Hepatocyte (in vitro differentiated cells): ENCODE results near the gene BEND5. TPM values are rescaled to one million over a fixed set of nuclear protein-coding genes. Genes with fewer than 3 reads are reported as not detected.

Experiments
- DNase-seq: peaks from one replicate; pipeline ENCODE4 v3.0.0-alpha.2; 2016; ENCODE audit warnings: low spot score
- H2AFZ ChIP-seq: fragments of 200-600 bp; sonication (generic); 2 replicates; pipeline ENCODE4 v1.6.0; 2016; ENCODE audit warnings: antibody characterized with exemption, mild to moderate bottlenecking
- H3K27ac ChIP-seq: fragments of 200-600 bp; sonication (generic); 2 replicates; pipeline ENCODE4 v1.5.1; 2016; ENCODE audit warnings: mild to moderate bottlenecking
- H3K27me3 ChIP-seq: fragments of 200-600 bp; sonication (generic); 2 replicates; pipeline ENCODE4 v1.6.1; 2016
- H3K36me3 ChIP-seq: fragments of 200-600 bp; sonication (generic); replicated peaks from 2 replicates; pipeline ENCODE4 v1.5.1; 2016; ENCODE audit warnings: low read depth; ENCODE audit not compliant: insufficient read depth
- H3K4me1 ChIP-seq: fragments of 200-600 bp; sonication (generic); 2 replicates; pipeline ENCODE4 v1.5.1; 2016; ENCODE audit warnings: mild to moderate bottlenecking, moderate library complexity; ENCODE audit not compliant: insufficient read depth
- H3K4me2 ChIP-seq: fragments of 200-600 bp; sonication (generic); 2 replicates; pipeline ENCODE4 v1.6.0; 2016
- H3K4me3 ChIP-seq: fragments of 200-600 bp; sonication (generic); 2 replicates; pipeline ENCODE4 v1.5.1; 2016; ENCODE audit warnings: mild to moderate bottlenecking
- H3K79me2 ChIP-seq: fragments of 200-600 bp; sonication (generic); 2 replicates; pipeline ENCODE4 v1.6.0; 2017; ENCODE audit warnings: mild to moderate bottlenecking
- H3K9me2 ChIP-seq: fragments of 200-600 bp; sonication (generic); replicated peaks from 2 replicates; pipeline ENCODE4 v1.6.0; 2017; ENCODE audit warnings: mild to moderate bottlenecking; ENCODE audit not compliant: insufficient read depth
- H3K9me3 ChIP-seq: fragments of 200-600 bp; sonication (generic); 2 replicates; pipeline ENCODE4 v1.5.1; 2016; ENCODE audit warnings: low read depth, mild to moderate bottlenecking
- H4K20me1 ChIP-seq: fragments of 200-600 bp; sonication (generic); 2 replicates; pipeline ENCODE4 v1.6.0; 2016; ENCODE audit warnings: mild to moderate bottlenecking; ENCODE audit not compliant: insufficient read depth, poor library complexity, severe bottlenecking
- CTCF ChIP-seq: fragments of 200-600 bp; sonication (generic); IDR thresholded peaks from 2 replicates; pipeline ENCODE4 v1.5.1; 2016; ENCODE audit warnings: antibody characterized with exemption, mild to moderate bottlenecking; ENCODE audit not compliant: poor library complexity
- EZH2 ChIP-seq: fragments of 200-600 bp; sonication (generic); IDR thresholded peaks from 2 replicates; pipeline ENCODE4 v1.6.1; 2016; ENCODE audit warnings: antibody characterized with exemption, mild to moderate bottlenecking, borderline replicate concordance
- EZH2phosphoT487 ChIP-seq: fragments of 200-600 bp; sonication (generic); IDR thresholded peaks from one replicate; pipeline ENCODE4 v1.6.1; 2018; ENCODE audit warnings: antibody characterized with exemption, mild to moderate bottlenecking, low read depth, moderate library complexity; ENCODE audit not compliant: unreplicated experiment, severe bottlenecking
- WGBS: methylation state at CpG from one replicate; pipeline ENCODE4 v1.1.6; 2016; ENCODE audit warnings: low lambda C conversion rate; ENCODE audit errors: missing lambda C conversion rate; 5-methylcytosine and 5-hydroxymethylcytosine counted together
- polyA plus RNA-seq: library from polyadenylated mRNA; unstranded; fragments of >200 nt; fragmentation: Nextera tagmentation; extraction: Ambion mirVana; gene quantifications from 2 replicates; pipeline ENCODE4 v1.2.1, GENCODE V29; 2016
- total RNA-seq: library from RNA; depleted of rRNA; stranded (reverse); fragments of >200 nt; gene quantifications from 2 replicates; pipeline ENCODE4 v1.2.3, GENCODE V29; 2014

Gene BEND5
- total and polyA plus RNA-seq, 2 experiments from 2014 or later: 7.5 to 7.9 TPM

DNA sequence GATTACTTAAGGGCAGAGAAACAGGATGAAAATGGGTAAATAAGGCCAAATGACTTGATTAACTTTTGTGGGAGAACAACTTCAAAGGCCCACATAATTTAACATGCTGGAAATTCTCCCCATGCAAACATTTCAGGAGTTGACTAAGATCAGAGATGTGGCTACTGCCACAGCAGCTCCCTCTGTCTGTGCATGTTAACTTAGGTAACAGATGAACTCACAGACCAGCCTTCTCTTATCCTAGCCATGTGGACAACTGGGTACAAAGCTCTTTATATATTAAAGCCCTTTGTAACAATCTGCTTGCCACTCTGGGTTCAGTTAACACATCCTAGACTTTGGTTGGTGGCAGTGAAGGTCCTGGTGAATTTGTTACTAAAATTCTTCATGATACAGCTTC is 33.2 kb downstream of the BEND5 start:
- no peaks in the 10 kb centered on the region for H3K9me3 ChIP-seq
- H2AFZ ChIP-seq: no peak overlapping the region
- TF ChIP-seq CTCF: no peak
- TF ChIP-seq EZH2: no peak
- TF ChIP-seq EZH2phosphoT487: no peak
- no peak overlapping the region for H3K4me3 ChIP-seq
- no peak for DNase-seq
- no peaks in the 10 kb centered on the region for H3K9me2 ChIP-seq
- H3K4me1 ChIP-seq: no peaks in the 10 kb centered on the region
- H3K79me2 ChIP-seq: no peaks in the 10 kb centered on the region
- H3K36me3 ChIP-seq: no peaks in the 10 kb centered on the region
- no peak overlapping the region for H3K4me2 ChIP-seq
- H4K20me1 ChIP-seq: no peaks in the 10 kb centered on the region
- no peak overlapping the region for H3K27ac ChIP-seq
- H3K27me3 ChIP-seq: no peaks in the 10 kb centered on the region

DNA sequence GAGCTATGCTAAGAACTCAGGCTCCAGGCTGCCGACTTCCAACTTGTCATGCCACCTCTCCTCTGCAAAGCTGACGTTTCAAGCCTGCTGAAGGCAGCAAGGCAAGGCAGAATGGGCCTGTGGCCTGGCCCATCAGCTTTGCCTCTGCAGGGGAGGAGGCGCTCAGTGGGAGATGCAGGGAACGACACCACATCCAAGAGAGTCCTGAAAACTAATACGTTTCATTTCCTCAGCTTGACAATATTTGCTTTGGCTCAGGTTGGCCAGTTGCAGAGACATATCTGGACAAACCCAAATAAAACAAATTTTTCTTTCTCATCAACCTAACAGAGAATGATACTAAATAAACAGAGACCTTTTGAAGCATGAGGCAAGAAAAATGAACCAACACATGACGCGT is 35.3 kb downstream of the BEND5 start:
- Histone ChIP-seq H3K9me2 (no peaks in the 10 kb centered on the region), H3K9me3 (no peaks in the 10 kb centered on the region), H2AFZ (no peak overlapping the region), H3K79me2 (no peaks in the 10 kb centered on the region), H3K4me3 (no peak overlapping the region), H3K4me1 (no peaks in the 10 kb centered on the region), H3K27me3 (no peaks in the 10 kb centered on the region), H3K4me2 (no peak overlapping the region), H4K20me1 (no peaks in the 10 kb centered on the region), H3K27ac (no peak overlapping the region), H3K36me3 (no peaks in the 10 kb centered on the region)
- DNase-seq: no peak
- WGBS: 89% methylated on average over 7 of the region's 7 CpGs
- no peak for TF ChIP-seq CTCF

DNA sequence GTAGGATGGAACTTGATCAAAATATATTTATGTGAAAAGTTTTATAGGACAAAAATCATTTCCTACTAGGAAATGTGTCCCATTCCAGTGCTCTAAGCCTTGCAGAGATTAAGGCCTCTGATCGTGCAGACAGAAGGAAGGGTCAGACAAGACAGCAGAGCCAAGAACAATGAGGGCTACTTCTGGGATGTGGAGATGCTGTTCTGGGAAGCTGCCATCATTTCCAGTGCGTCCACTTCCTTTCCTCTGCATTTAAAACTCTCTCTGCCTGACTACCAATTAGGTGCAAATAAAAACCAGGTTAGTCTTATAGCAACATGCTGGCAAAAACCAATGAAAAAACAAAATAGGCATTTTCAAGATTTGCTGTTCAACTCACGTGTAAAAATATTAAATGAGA is 36.1 kb downstream of the BEND5 start:
- H3K79me2 ChIP-seq: no peaks in the 10 kb centered on the region
- no peak for DNase-seq
- H2AFZ ChIP-seq: no peak overlapping the region
- H4K20me1 ChIP-seq: no peaks in the 10 kb centered on the region
- no peaks in the 10 kb centered on the region for H3K27me3 ChIP-seq
- TF ChIP-seq CTCF (no peak), EZH2phosphoT487 (no peak), EZH2 (no peak)
- H3K4me2 ChIP-seq: no peak overlapping the region
- no peaks in the 10 kb centered on the region for H3K36me3 ChIP-seq
- no peak overlapping the region for H3K27ac ChIP-seq
- H3K9me3 ChIP-seq: no peaks in the 10 kb centered on the region
- no peaks in the 10 kb centered on the region for H3K9me2 ChIP-seq
- no peak overlapping the region for H3K4me3 ChIP-seq
- H3K4me1 ChIP-seq: no peaks in the 10 kb centered on the region
- WGBS: 86% methylated on average over 3 of the region's 3 CpGs

DNA sequence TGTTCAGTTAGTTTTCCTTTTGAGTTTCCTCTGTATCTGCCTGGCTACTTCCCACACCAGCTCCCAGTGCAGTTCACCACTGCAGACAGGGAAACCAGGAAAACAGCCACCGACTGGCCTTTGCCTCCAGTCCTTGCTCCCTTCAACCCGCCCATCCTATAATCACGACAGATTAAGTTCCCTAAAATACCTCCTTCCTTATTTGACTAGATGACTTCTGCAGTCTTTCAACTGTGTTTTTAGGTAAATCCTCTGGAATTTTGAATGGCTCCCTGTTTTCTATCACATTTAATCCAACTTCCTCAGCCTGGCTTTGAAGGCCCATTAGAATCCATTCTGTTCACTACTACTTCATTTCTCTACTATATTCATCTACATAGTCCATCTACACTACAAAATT is 37.6 kb downstream of the BEND5 start:
- TF ChIP-seq EZH2: no peak
- no peak for TF ChIP-seq CTCF
- TF ChIP-seq EZH2phosphoT487: no peak
- Histone ChIP-seq H3K27ac (no peak overlapping the region), H3K9me2 (no peaks in the 10 kb centered on the region), H2AFZ (no peak overlapping the region), H3K4me2 (no peak overlapping the region), H3K27me3 (no peaks in the 10 kb centered on the region), H3K79me2 (no peaks in the 10 kb centered on the region), H4K20me1 (no peaks in the 10 kb centered on the region), H3K4me3 (no peak overlapping the region), H3K9me3 (no peaks in the 10 kb centered on the region), H3K36me3 (no peaks in the 10 kb centered on the region), H3K4me1 (no peaks in the 10 kb centered on the region)
- DNase-seq: no peak
- WGBS: 32% methylated on average over 3 of the region's 3 CpGs
